ENCODE measurements around the gene ARL6IP6.

ARL6IP6 gene

DNA sequence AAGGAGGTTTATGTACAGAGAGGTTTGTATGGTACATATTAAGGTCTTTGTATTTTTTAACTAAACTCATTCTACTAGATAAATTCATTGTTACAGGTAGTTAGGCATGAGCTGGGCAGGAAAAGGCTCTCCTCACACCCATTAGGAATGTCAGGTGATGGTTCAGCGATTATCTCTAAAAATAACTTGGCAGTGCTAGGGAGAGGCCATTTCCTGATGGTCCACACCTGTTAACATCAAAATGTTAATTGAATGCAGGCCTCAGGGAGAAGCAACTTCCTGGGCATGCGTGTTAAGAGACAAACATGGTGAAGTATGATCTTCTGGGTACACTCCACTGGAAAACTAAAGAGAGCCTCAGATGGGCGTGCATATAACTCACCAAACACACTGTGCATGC, 73.6 kb downstream of the ARL6IP6 start:
- Histone ChIP-seq H3K36me3 (ENCODE audit: low read length) (no peaks in the 10 kb centered on the region), H3K4me2 (ENCODE audit: low read depth, low read length, poor library complexity, severe bottlenecking) (no peak overlapping the region), H3F3A (ENCODE audit: insufficient read depth) (no peaks in the 10 kb centered on the region), H3K79me2 (ENCODE audit: insufficient read depth, low read length) (no peaks in the 10 kb centered on the region), H3K9me2 (replicated peaks; ENCODE audit: insufficient read depth, low read length) (no peaks in the 10 kb centered on the region), H3K27me3 (ENCODE audit: low read length) (no peaks in the 10 kb centered on the region), H2AFZ (ENCODE audit: low read depth, low read length, severe bottlenecking) (no peak overlapping the region), H3K4me3 (ENCODE audit: insufficient read depth, low read length, poor library complexity, severe bottlenecking) (no peak overlapping the region), H3K9me3 (ENCODE audit: insufficient read depth, low read length) (no peaks in the 10 kb centered on the region), H3K9ac (ENCODE audit: low read length) (no peak overlapping the region), H4K20me1 (ENCODE audit: low read depth, low read length) (no peaks in the 10 kb centered on the region), H3K27ac (ENCODE audit: low read depth, low read length) (no peak overlapping the region)
- TF ChIP-seq, protein P1, sequence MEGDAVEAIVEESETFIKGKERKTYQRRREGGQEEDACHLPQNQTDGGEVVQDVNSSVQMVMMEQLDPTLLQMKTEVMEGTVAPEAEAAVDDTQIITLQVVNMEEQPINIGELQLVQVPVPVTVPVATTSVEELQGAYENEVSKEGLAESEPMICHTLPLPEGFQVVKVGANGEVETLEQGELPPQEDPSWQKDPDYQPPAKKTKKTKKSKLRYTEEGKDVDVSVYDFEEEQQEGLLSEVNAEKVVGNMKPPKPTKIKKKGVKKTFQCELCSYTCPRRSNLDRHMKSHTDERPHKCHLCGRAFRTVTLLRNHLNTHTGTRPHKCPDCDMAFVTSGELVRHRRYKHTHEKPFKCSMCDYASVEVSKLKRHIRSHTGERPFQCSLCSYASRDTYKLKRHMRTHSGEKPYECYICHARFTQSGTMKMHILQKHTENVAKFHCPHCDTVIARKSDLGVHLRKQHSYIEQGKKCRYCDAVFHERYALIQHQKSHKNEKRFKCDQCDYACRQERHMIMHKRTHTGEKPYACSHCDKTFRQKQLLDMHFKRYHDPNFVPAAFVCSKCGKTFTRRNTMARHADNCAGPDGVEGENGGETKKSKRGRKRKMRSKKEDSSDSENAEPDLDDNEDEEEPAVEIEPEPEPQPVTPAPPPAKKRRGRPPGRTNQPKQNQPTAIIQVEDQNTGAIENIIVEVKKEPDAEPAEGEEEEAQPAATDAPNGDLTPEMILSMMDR (IDR thresholded peaks at IDR 0.05; ENCODE audit: insufficient read depth, low read length, poor library complexity, severe bottlenecking) = no peak
- no peak for TF ChIP-seq EZH2phosphoT487 (conservative IDR thresholded peaks at IDR 0.05; ENCODE audit: low read length)

DNA sequence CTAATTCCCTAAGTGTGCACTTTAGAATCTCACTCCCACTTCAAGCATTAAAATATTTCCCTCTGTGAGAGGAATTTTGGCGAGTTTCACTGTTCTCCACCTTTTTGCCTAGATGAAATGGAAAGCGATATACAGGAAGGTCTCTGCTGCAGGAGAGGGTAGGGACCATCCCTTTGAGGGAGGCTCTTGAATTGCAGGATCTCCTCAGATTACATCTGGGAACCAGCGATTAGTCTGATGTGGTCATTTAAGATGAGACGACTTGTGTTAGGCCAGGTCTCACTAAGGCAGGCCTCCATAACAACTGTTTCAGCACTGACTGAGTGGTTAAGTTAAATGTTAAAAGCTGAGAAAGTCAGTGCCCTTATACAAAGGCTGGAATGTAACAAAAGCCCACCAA, 74.6 kb downstream of the ARL6IP6 start:
- Histone ChIP-seq H3K27ac (ENCODE audit: low read depth, low read length) (no peak overlapping the region), H4K20me1 (ENCODE audit: low read depth, low read length) (no peaks in the 10 kb centered on the region), H3K36me3 (ENCODE audit: low read length) (no peaks in the 10 kb centered on the region), H3K27me3 (ENCODE audit: low read length) (no peaks in the 10 kb centered on the region), H3K9me3 (ENCODE audit: insufficient read depth, low read length) (no peaks in the 10 kb centered on the region), H3F3A (ENCODE audit: insufficient read depth) (no peaks in the 10 kb centered on the region), H3K4me2 (ENCODE audit: low read depth, low read length, poor library complexity, severe bottlenecking) (no peak overlapping the region), H2AFZ (ENCODE audit: low read depth, low read length, severe bottlenecking) (no peak overlapping the region), H3K9ac (ENCODE audit: low read length) (no peak overlapping the region), H3K9me2 (replicated peaks; ENCODE audit: insufficient read depth, low read length) (no peaks in the 10 kb centered on the region), H3K4me3 (ENCODE audit: insufficient read depth, low read length, poor library complexity, severe bottlenecking) (no peak overlapping the region), H3K79me2 (ENCODE audit: insufficient read depth, low read length) (no peaks in the 10 kb centered on the region)
- no peak for TF ChIP-seq EZH2phosphoT487 (conservative IDR thresholded peaks at IDR 0.05; ENCODE audit: low read length)
- TF ChIP-seq, protein P1 (IDR thresholded peaks at IDR 0.05; ENCODE audit: insufficient read depth, low read length, poor library complexity, severe bottlenecking) = no peak

DNA sequence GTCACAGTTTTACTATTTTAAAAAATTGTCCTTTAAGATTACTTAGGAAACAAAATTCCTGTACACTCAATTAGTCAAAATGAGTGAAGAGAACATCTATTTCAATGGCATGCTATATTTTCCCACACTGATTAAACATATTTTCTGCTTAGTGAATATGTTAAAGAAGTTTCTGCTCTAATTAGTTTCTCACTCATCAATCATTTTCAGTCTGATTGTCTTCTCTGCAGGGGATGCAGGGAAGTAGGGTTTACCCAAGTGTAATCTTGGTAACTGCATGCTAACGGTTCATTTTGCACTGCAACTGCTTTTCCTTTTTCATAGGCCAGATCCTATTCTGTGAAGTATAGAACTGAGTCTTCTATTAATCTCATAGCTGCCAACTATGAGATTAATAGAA, 78.5 kb downstream of the ARL6IP6 start:
- no peaks in the 10 kb centered on the region for H3K36me3 ChIP-seq (ENCODE audit: low read length)
- H3K4me2 ChIP-seq (ENCODE audit: low read depth, low read length, poor library complexity, severe bottlenecking) = no peak overlapping the region
- TF ChIP-seq EZH2phosphoT487 (conservative IDR thresholded peaks at IDR 0.05; ENCODE audit: low read length) = no peak
- TF ChIP-seq, protein P1 (IDR thresholded peaks at IDR 0.05; ENCODE audit: insufficient read depth, low read length, poor library complexity, severe bottlenecking) = no peak
- no peak overlapping the region for H2AFZ ChIP-seq (ENCODE audit: low read depth, low read length, severe bottlenecking)
- no peaks in the 10 kb centered on the region for H3K9me3 ChIP-seq (ENCODE audit: insufficient read depth, low read length)
- no peak overlapping the region for H3K4me3 ChIP-seq (ENCODE audit: insufficient read depth, low read length, poor library complexity, severe bottlenecking)
- H3F3A ChIP-seq (ENCODE audit: insufficient read depth) = no peaks in the 10 kb centered on the region
- H4K20me1 ChIP-seq (ENCODE audit: low read depth, low read length) = no peaks in the 10 kb centered on the region
- no peaks in the 10 kb centered on the region for H3K9me2 ChIP-seq (replicated peaks; ENCODE audit: insufficient read depth, low read length)
- no peaks in the 10 kb centered on the region for H3K79me2 ChIP-seq (ENCODE audit: insufficient read depth, low read length)
- no peak overlapping the region for H3K27ac ChIP-seq (ENCODE audit: low read depth, low read length)
- no peaks in the 10 kb centered on the region for H3K27me3 ChIP-seq (ENCODE audit: low read length)
- no peak overlapping the region for H3K9ac ChIP-seq (ENCODE audit: low read length)
